NCI-H1436 treated with DMSO at 0.1 percent for 48 hours (cell line): ENCODE results near the gene HCAR1.
"Not testable (repeated sequence)": the region's sequence is repeated elsewhere in the genome, so short reads cannot be mapped to it uniquely, and the experiment has no call there.

Source experiments
- DNase-seq: peaks from one replicate; lab custom pipeline; 2025; lab: John Stamatoyannopoulos, UW

The HCAR1 gene

GRCh38 chr12:122721057-122721545 lies 9.5 kb downstream of the HCAR1 start:
- no peak for DNase-seq

GRCh38 chr12:122716658-122717057 lies 14.0 kb downstream of the HCAR1 start, which contains the start of gene HCAR3:
HCAR3 (minus strand) TSS chr12:122716811; CDS start chr12:122716737, 74 bp downstream.
- not testable (repeated sequence) for DNase-seq

GRCh38 chr12:122715211-122715610 lies 15.4 kb downstream of the HCAR1 start:
- DNase-seq, result not testable (repeated sequence)

GRCh38 chr12:122713491-122714188 lies 17.0 kb downstream of the HCAR1 start:
- not testable (repeated sequence) for DNase-seq

DNA sequence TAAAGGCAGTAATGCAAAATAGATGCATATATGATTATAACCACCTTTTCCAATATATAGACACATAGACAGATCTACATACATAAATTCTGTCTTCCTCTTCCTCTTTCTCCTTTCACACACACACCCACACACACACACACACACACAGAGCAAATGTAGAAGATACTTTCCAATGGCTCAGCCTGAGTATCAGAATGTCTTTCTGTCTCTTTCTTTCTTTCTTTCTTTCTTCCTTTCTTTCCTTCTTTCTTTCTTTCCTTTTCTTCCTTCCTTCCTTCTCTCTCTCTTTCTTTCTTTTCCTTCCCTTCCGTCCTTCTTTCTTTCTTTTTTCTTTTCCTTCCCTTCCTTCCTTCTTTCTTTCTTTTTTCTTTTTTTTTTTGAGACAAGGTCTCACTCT lies 19.4 kb downstream of the HCAR1 start:
- not testable (repeated sequence) for DNase-seq

DNA sequence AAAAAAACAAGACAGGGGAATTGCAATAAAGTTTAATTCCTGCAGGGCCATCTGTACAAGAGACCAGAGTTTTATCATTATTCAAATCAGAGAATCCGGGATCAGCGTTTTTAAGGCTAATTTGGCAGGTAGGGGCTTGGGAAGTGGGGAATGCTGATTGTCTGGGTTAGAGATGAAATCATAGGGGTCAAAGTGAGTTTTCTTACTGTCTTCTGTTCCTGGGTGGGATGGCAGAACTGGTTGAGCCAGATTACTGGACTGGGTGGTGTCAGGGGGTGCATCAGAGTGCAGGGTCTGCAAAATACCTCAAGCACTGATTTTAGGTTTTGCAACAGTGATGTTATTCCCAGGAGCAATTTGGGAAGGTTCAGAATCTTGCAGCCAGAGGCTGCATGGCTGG lies 20.3 kb downstream of the HCAR1 start:
- DNase-seq, result not testable (repeated sequence)

GRCh38 chr12:122709287-122709686 lies 21.4 kb downstream of the HCAR1 start:
- not testable (repeated sequence) for DNase-seq

- DNase-seq, result not testable (repeated sequence)
These were observed 26.8 kb downstream of the HCAR1 start for GRCh38 chr12:122703841-122704240.

- DNase-seq, result not testable (repeated sequence)
These were observed 27.6 kb downstream of the HCAR1 start, which contains the start of gene HCAR2 for GRCh38 chr12:122702890-122703611. HCAR2 (minus strand) TSS chr12:122703357; CDS start chr12:122703283, 74 bp downstream.

DNA sequence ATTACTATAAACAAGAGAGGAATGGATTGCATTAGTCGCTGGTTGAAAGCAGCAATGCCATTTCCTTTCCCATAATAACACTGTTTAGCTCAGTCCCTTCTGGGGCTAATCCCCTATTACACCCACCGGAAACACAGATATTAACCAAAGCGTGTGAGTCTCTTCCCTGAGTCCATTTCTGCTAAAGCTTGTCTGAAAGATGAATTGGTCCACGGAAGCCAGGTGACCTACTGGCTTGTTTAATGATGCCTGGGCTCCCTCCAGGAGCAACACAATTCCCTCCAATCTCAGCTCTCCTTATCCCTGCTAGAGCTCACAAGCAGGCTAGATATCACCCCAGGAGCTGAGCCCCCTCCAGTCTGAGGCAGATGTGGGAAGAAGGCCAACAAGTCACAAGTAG lies 29.2 kb downstream of the HCAR1 start:
- DNase-seq, result not testable (repeated sequence)

DNA sequence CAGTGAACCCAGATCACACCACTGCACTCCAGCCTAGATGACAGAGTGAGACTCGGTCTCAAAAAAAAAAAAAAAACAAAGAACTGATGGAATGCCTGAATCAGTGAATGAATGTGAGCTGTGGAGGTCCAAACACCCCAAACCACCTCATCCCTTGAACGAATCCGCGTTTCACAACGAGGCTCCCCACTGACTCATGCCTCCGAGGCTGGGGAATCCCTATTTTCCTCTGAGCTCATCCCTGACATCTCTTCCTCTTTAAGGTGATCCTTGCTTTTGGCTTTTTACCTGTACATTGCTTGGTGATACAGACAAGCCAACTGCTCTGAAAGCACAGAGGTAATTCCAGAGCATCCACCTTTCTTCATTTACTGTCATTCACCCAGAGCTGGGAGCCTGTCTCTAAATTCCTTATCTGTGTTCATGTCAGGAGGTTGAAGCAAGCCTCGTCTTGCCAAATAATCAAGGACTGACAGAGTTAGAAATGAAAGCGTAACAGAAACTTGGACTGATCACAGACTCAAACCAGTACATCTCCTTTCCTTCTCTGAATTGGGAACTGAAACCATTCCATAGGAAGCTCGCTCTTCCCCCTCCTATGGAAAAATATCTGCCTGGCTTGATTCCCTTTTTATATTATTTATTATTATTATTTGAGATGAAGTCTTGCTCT lies 30.5 kb downstream of the HCAR1 start:
- not testable (repeated sequence) for DNase-seq

DNA sequence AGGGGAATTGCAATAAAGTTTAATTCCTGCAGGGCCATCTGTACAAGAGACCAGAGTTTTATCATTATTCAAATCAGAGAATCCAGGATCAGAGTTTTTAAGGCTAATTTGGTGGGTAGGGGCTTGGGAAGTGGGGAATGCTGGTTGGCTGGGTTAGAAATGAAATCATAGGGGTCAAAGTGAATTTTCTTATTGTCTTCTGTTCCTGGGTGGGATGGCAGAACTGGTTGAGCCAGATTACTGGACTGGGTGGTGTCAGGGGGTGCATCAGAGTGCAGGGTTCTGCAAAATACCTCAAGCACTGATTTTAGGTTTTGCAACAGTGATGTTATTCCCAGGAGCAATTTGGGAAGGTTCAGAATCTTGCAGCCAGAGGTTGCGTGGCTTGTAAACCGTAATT lies 33.7 kb downstream of the HCAR1 start:
- DNase-seq, result not testable (repeated sequence)

GRCh38 chr12:122691566-122691965 lies 39.1 kb downstream of the HCAR1 start:
- no peak for DNase-seq

GRCh38 chr12:122688291-122688690 lies 42.4 kb downstream of the HCAR1 start:
- no peak for DNase-seq

- DNase-seq, result no peak
These were observed 43.6 kb downstream of the HCAR1 start for GRCh38 chr12:122687086-122687485.

GRCh38 chr12:122686538-122686937 lies 44.1 kb downstream of the HCAR1 start:
- DNase-seq, result no peak

- no peak for DNase-seq
These were observed 46.3 kb downstream of the HCAR1 start for GRCh38 chr12:122684297-122684813.

- DNase-seq, result no peak
These were observed 48.8 kb downstream of the HCAR1 start for GRCh38 chr12:122681814-122682213.

DNA sequence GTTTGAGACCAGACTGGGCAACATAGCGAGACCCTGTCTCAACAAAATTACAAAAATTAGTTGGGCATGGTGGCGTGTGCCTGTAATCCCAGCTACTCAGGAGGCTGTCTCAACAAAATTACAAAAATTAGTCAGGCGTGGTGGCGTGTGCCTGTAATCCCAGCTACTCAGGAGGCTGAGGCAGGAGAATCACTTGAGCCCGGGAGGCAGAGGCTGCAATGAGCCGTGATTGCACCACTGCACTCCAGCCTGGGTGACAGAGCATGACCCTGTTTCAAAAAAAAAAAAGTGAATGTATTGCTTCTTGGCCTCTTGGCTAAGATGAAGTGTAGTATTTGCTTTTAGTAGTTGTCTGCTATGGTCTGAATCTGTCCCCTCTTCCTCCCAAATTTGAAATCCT lies 49.7 kb downstream of the HCAR1 start:
- DNase-seq, result not testable (repeated sequence)

- not testable (repeated sequence) for DNase-seq
These were observed 53.9 kb downstream of the HCAR1 start for GRCh38 chr12:122676781-122677180.
